Measurements from ENCODE around the gene ZNF664.

The ZNF664 gene

DNA sequence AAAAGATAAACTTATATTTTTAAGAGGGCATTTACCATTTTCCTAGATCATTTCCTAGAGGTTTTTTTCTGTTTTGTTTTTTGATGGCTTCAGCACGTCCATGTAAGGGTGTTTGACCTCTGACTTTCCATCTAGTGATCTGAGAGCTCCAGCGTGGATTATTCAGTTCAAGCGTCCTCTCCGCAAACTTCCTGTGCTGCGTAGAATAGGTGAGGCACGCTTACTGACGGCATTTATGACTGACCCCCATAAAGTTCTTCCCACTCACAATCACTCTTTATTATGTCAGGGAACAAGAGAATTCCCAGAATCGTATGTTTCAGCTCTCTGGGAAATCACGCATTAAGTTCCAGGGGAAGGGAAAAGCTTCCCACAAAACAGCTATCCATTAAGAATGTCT, 16.8 kb upstream of the ZNF664 start:
- DNase-seq (ENCODE audit: extremely low spot score): no peak
- ChIA-PET CTCF (no interaction called here), POLR2A (no interaction called here)

DNA sequence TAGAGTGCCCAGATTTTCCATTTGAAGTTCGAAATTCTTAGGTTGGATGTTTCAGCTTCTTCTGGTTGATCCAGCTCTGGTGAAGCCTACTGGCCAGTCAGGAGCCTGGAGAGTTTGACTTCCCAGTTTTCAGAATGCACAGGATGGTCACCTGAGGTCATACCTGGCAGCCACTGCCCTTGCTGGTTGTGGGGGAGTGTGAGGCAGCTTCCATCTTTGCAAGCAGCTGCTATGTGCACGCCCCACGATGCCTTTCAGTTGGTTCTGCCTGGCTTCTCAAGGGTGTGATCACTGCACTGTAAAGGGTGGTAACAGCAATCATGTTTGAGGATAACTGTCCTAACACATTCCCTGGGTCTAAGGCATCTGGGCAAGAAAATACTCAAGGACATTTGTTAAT, 15.8 kb upstream of the ZNF664 start:
- ChIA-PET POLR2A (no interaction called here), CTCF (no interaction called here)
- no peak for TF ChIP-seq NFRKB (IDR thresholded peaks at IDR 0.05)
- TF ChIP-seq ZNF384 (IDR thresholded peaks at IDR 0.05): no peak
- TF ChIP-seq HDGF (IDR thresholded peaks at IDR 0.05; ENCODE audit: borderline replicate concordance): no peak
- TF ChIP-seq TARDBP (IDR thresholded peaks at IDR 0.05): no peak
- no peak for TF ChIP-seq FOXM1 (IDR thresholded peaks at IDR 0.05; ENCODE audit: borderline replicate concordance)
- TF ChIP-seq SP1 (IDR thresholded peaks at IDR 0.05): no peak
- TF ChIP-seq FOXA1 (IDR thresholded peaks at IDR 0.05): no peak
- TF ChIP-seq ARNT (IDR thresholded peaks at IDR 0.05): no peak
- no peak for TF ChIP-seq SUZ12 (IDR thresholded peaks at IDR 0.05)
- TF ChIP-seq FOXK2 (IDR thresholded peaks at IDR 0.05): no peak
- TF ChIP-seq BHLHE40 (IDR thresholded peaks at IDR 0.05; ENCODE audit: borderline replicate concordance): no peak
- TF ChIP-seq, protein P1, sequence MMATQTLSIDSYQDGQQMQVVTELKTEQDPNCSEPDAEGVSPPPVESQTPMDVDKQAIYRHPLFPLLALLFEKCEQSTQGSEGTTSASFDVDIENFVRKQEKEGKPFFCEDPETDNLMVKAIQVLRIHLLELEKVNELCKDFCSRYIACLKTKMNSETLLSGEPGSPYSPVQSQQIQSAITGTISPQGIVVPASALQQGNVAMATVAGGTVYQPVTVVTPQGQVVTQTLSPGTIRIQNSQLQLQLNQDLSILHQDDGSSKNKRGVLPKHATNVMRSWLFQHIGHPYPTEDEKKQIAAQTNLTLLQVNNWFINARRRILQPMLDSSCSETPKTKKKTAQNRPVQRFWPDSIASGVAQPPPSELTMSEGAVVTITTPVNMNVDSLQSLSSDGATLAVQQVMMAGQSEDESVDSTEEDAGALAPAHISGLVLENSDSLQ (IDR thresholded peaks at IDR 0.05): no peak
- no peak for TF ChIP-seq L3MBTL2 (conservative IDR thresholded peaks at IDR 0.05)
- TF ChIP-seq ELF4 (IDR thresholded peaks at IDR 0.05): no peak

More for the DNA sequence above, 16.8 kb upstream of the ZNF664 start:
- no peak for TF ChIP-seq HDGF (IDR thresholded peaks at IDR 0.05; ENCODE audit: borderline replicate concordance)
- no peak for TF ChIP-seq SP1 (IDR thresholded peaks at IDR 0.05)
- TF ChIP-seq CTBP1 (IDR thresholded peaks at IDR 0.05; ENCODE audit: borderline replicate concordance): no peak

DNA sequence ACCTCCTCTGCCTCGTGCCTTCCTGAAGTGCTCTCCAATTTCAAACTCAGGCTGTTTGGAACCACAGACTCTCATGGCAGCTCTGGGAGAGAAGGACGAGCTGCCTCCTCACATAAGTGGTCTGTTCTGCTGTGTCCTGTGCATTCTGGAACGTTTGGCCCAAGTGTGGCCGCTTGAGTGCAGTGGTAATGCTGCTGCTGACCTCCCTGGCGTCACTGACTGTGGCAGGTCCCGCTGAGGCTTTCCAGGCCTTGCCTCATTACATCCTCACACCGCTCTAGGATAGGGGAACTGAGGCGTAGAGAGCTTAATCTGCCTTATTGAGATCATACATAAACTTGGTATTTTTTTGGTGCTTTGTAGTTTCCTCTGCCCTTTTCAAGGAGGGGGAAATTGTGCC, 14.6 kb upstream of the ZNF664 start:
- ChIA-PET POLR2A (no interaction called here), CTCF (no interaction called here)
- TF ChIP-seq, protein P1 (IDR thresholded peaks at IDR 0.05): no peak
- TF ChIP-seq FOXA1 (IDR thresholded peaks at IDR 0.05) (no peak), SP1 (IDR thresholded peaks at IDR 0.05) (no peak), L3MBTL2 (conservative IDR thresholded peaks at IDR 0.05) (no peak), LEF1 (IDR thresholded peaks at IDR 0.05; ENCODE audit: borderline replicate concordance) (no peak), SUZ12 (IDR thresholded peaks at IDR 0.05) (no peak), ZNF384 (IDR thresholded peaks at IDR 0.05) (no peak), FOXK2 (IDR thresholded peaks at IDR 0.05) (no peak), BHLHE40 (IDR thresholded peaks at IDR 0.05; ENCODE audit: borderline replicate concordance) (no peak), ELF4 (IDR thresholded peaks at IDR 0.05) (no peak), CTBP1 (IDR thresholded peaks at IDR 0.05; ENCODE audit: borderline replicate concordance) (no peak), HDGF (IDR thresholded peaks at IDR 0.05; ENCODE audit: borderline replicate concordance) (no peak), FOXM1 (IDR thresholded peaks at IDR 0.05; ENCODE audit: borderline replicate concordance) (no peak), NFRKB (IDR thresholded peaks at IDR 0.05) (no peak), ARNT (IDR thresholded peaks at IDR 0.05) (no peak)
- DNase-seq (ENCODE audit: extremely low spot score): no peak

More for the DNA sequence above, 15.8 kb upstream of the ZNF664 start:
- DNase-seq (ENCODE audit: extremely low spot score): no peak

DNA sequence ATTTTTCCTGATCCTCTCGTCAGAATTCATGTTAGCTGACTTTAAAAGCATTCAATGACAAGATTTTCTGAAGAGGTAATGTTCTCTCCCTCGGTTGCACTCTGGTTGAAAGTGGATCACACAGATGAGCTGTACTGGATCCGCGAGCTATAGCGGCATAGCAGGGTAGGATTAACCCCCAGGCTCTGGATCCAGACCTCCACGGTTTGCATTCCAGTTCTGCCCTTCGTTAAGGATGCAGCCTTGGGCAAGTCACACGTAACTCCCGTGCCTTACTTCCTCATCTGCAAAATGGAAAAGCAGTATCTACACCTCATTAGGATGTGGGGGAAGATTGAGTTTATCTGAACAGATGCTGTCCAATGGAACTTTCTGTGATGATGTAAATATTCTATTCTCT, 14.1 kb upstream of the ZNF664 start:
- ChIA-PET POLR2A (no interaction called here), CTCF (no interaction called here)
- no peak for DNase-seq (ENCODE audit: extremely low spot score)
- no peak for TF ChIP-seq SP1 (IDR thresholded peaks at IDR 0.05)
- no peak for TF ChIP-seq ARNT (IDR thresholded peaks at IDR 0.05)
- no peak for TF ChIP-seq L3MBTL2 (conservative IDR thresholded peaks at IDR 0.05)
- TF ChIP-seq CTBP1 (IDR thresholded peaks at IDR 0.05; ENCODE audit: borderline replicate concordance): no peak
- TF ChIP-seq, protein P1 (IDR thresholded peaks at IDR 0.05): no peak
- TF ChIP-seq TARDBP (IDR thresholded peaks at IDR 0.05): no peak
- no peak for TF ChIP-seq ELF4 (IDR thresholded peaks at IDR 0.05)
- TF ChIP-seq NFRKB (IDR thresholded peaks at IDR 0.05): no peak
- no peak for TF ChIP-seq ZNF384 (IDR thresholded peaks at IDR 0.05)
- TF ChIP-seq FOXM1 (IDR thresholded peaks at IDR 0.05; ENCODE audit: borderline replicate concordance): no peak
- no peak for TF ChIP-seq FOXK2 (IDR thresholded peaks at IDR 0.05)
- TF ChIP-seq FOXA1 (IDR thresholded peaks at IDR 0.05): no peak
- TF ChIP-seq LEF1 (IDR thresholded peaks at IDR 0.05; ENCODE audit: borderline replicate concordance): no peak
- TF ChIP-seq SUZ12 (IDR thresholded peaks at IDR 0.05): no peak
- TF ChIP-seq BHLHE40 (IDR thresholded peaks at IDR 0.05; ENCODE audit: borderline replicate concordance): no peak
- TF ChIP-seq HDGF (IDR thresholded peaks at IDR 0.05; ENCODE audit: borderline replicate concordance): no peak

DNA sequence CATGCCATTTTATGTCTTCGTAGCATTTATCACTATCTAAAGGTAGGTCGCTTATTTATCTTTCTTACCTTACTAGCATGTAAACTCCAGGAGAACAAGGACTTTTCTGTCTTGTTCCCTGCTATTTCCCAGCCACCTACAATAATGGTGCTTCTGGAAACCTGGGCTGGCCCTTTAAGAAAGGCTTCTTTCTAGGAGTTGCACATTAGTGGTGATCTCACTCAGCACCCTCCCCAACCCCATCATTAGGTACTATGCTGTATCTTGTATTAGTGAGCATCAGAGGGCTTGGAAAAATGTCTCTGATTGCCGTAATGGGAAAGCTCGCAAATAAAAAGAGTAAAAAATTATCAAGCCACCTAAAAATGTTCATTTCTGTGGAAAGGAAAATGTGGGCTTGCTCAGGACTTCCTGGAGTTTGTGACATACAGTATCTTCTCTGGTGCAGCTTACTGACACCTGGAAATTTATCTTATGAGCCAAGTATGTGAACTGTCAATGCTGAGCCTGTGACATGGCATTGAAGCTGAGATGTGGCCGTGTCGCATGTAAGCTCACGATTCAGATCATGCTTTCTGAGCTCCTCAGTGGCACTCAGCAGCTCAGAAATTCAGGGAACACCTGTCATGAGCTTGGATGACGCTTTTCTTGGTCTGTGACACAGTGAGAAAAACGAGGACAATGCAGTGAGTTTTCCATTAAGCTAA, 12.8 kb upstream of the ZNF664 start:
- CTCF ChIA-PET: interaction anchor here (0.8 to 1.4 kb wide), 2 partner anchors 54 to 1237 kb away, joined by 3 read pairs; no protein-coding TSS in a partner anchor
- POLR2A ChIA-PET: no interaction called here
- no peak for TF ChIP-seq HDGF (IDR thresholded peaks at IDR 0.05; ENCODE audit: borderline replicate concordance)
- no peak for TF ChIP-seq CTBP1 (IDR thresholded peaks at IDR 0.05; ENCODE audit: borderline replicate concordance)
- no peak for TF ChIP-seq BHLHE40 (IDR thresholded peaks at IDR 0.05; ENCODE audit: borderline replicate concordance)
- TF ChIP-seq TARDBP (IDR thresholded peaks at IDR 0.05): no peak
- no peak for TF ChIP-seq SP1 (IDR thresholded peaks at IDR 0.05)
- TF ChIP-seq ZNF384 (IDR thresholded peaks at IDR 0.05): no peak
- no peak for TF ChIP-seq SUZ12 (IDR thresholded peaks at IDR 0.05)
- TF ChIP-seq ELF4 (IDR thresholded peaks at IDR 0.05): no peak
- no peak for TF ChIP-seq L3MBTL2 (conservative IDR thresholded peaks at IDR 0.05)
- no peak for TF ChIP-seq NFRKB (IDR thresholded peaks at IDR 0.05)
- no peak for TF ChIP-seq FOXK2 (IDR thresholded peaks at IDR 0.05)
- TF ChIP-seq LEF1 (IDR thresholded peaks at IDR 0.05; ENCODE audit: borderline replicate concordance): no peak
- no peak for TF ChIP-seq ARNT (IDR thresholded peaks at IDR 0.05)
- no peak for TF ChIP-seq FOXA1 (IDR thresholded peaks at IDR 0.05)
- TF ChIP-seq, protein P1 (IDR thresholded peaks at IDR 0.05): no peak
- TF ChIP-seq FOXM1 (IDR thresholded peaks at IDR 0.05; ENCODE audit: borderline replicate concordance): no peak
- no peak for DNase-seq (ENCODE audit: extremely low spot score)

Measured in HEK293T (cell line).